ENCODE results near the gene DCAF5.

DNA sequence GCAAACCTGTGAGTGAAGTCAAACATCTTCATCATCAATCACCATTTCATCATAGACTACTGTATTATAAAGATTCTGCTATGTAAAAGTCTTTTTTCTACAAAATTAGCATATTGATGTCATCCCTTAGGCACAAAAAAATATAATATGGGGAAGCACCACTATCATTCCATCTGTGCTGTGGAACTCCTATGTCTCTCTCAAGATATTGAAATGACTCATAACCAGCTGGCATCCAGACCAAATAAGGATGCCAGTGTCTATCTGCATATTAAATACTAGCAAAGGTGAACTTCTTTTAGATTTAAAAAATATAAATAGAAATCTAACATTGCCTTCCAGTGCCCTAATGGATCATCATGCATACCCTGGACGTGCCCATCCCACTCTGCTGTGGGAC is 17.9 kb upstream of the DCAF5 start:
- no peak for TF ChIP-seq CTCF (conservative IDR thresholded peaks at IDR 0.05)
- TF ChIP-seq EZH2 (IDR thresholded peaks at IDR 0.05; ENCODE audit: low read depth), result no peak
